C4-2B (cell line): ENCODE data around the gene ZNF423.

Experiments used
- CTCF ChIP-seq: fragments of 450-650 bp; conservative IDR thresholded peaks from 2 replicates; pipeline ENCODE4 v1.5.1; 2017; ENCODE audit warnings: mild to moderate bottlenecking
- ZFX ChIP-seq: fragments of 450-650 bp; IDR thresholded peaks from 2 replicates; pipeline ENCODE4 v1.6.1; 2017

GRCh38 chr16:49822649-49823370, 33.1 kb downstream of the ZNF423 start:
- TF ChIP-seq CTCF (no peak), ZFX (no peak)
